GM23338 (cell line): Measurements from ENCODE around the gene LRBA.

Experiments
- CREB1 ChIP-seq: fragments of 250-450 bp; sonication (Bioruptor Pico); IDR thresholded peaks from 2 replicates; pipeline ENCODE4 v1.5.0; 2020; ENCODE audit warnings: low read depth, mild to moderate bottlenecking, moderate library complexity
- CTCF ChIP-seq, 2 experiments: fragments of 200-600 bp in 1 of 2; sonication (generic) in 1 of 2; conservative IDR thresholded peaks; 2 replicates each; pipeline versions ENCODE4 v1.5.1 to v1.6.1; 2016 to 2017; ENCODE audit warnings: antibody characterized with exemption in 2 of 2, low read depth in 2 of 2, mild to moderate bottlenecking in 2 of 2, moderate library complexity in 1 of 2
- ETS1 ChIP-seq: IDR thresholded peaks from 2 replicates; pipeline ENCODE4 v1.6.1; 2016; ENCODE audit warnings: antibody characterized with exemption
- EZH2 ChIP-seq: fragments of 200-600 bp; sonication (generic); IDR thresholded peaks from one replicate; pipeline ENCODE4 v1.8.0; 2017; ENCODE audit warnings: antibody characterized with exemption, mild to moderate bottlenecking, low read depth; ENCODE audit not compliant: unreplicated experiment
- EZH2phosphoT487 ChIP-seq: fragments of 200-600 bp; sonication (generic); IDR thresholded peaks from one replicate; pipeline ENCODE4 v1.8.1; 2018; ENCODE audit warnings: antibody characterized with exemption; ENCODE audit not compliant: unreplicated experiment
- NANOG ChIP-seq: IDR thresholded peaks from 2 replicates; pipeline ENCODE4 v1.6.1; 2016; ENCODE audit warnings: antibody characterized with exemption, borderline replicate concordance
- POLR2AphosphoS5 ChIP-seq: IDR thresholded peaks from 2 replicates; pipeline ENCODE4 v1.6.1; 2016; ENCODE audit warnings: antibody characterized with exemption, low read depth
- STAT1 ChIP-seq: IDR thresholded peaks from one replicate; pipeline ENCODE4 v1.6.1; 2016; ENCODE audit warnings: antibody characterized with exemption; ENCODE audit not compliant: unreplicated experiment
- TF ChIP-seq, protein P1 (sequence below): IDR thresholded peaks from one replicate; pipeline ENCODE4 v1.6.1; 2018; ENCODE audit warnings: antibody characterized with exemption; ENCODE audit not compliant: unreplicated experiment

GRCh38 chr4:150253416-150253815 lies 761.7 kb downstream of the LRBA start:
- no peak for TF ChIP-seq NANOG
- no peak for TF ChIP-seq CTCF (conservative IDR thresholded peaks at IDR 0.05; ENCODE audit: low read depth in 2 of 2)
- no peak for TF ChIP-seq POLR2AphosphoS5
- TF ChIP-seq EZH2phosphoT487 = no peak
- TF ChIP-seq ETS1 = no peak
- no peak for TF ChIP-seq EZH2
- TF ChIP-seq, protein P1, sequence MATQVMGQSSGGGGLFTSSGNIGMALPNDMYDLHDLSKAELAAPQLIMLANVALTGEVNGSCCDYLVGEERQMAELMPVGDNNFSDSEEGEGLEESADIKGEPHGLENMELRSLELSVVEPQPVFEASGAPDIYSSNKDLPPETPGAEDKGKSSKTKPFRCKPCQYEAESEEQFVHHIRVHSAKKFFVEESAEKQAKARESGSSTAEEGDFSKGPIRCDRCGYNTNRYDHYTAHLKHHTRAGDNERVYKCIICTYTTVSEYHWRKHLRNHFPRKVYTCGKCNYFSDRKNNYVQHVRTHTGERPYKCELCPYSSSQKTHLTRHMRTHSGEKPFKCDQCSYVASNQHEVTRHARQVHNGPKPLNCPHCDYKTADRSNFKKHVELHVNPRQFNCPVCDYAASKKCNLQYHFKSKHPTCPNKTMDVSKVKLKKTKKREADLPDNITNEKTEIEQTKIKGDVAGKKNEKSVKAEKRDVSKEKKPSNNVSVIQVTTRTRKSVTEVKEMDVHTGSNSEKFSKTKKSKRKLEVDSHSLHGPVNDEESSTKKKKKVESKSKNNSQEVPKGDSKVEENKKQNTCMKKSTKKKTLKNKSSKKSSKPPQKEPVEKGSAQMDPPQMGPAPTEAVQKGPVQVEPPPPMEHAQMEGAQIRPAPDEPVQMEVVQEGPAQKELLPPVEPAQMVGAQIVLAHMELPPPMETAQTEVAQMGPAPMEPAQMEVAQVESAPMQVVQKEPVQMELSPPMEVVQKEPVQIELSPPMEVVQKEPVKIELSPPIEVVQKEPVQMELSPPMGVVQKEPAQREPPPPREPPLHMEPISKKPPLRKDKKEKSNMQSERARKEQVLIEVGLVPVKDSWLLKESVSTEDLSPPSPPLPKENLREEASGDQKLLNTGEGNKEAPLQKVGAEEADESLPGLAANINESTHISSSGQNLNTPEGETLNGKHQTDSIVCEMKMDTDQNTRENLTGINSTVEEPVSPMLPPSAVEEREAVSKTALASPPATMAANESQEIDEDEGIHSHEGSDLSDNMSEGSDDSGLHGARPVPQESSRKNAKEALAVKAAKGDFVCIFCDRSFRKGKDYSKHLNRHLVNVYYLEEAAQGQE = no peak
- TF ChIP-seq STAT1 = no peak
- no peak for TF ChIP-seq CREB1 (CRISPR knock-in tag)
